HG03095 (cell line): ENCODE data around the gene CDH23.

Experiments
- ATAC-seq: cut with Tn5 transposase; IDR thresholded peaks from one replicate; pipeline ENCODE4 v1.9.1; 2021; ENCODE audit warnings: moderate library complexity; ENCODE audit not compliant: unreplicated experiment

The CDH23 gene

DNA sequence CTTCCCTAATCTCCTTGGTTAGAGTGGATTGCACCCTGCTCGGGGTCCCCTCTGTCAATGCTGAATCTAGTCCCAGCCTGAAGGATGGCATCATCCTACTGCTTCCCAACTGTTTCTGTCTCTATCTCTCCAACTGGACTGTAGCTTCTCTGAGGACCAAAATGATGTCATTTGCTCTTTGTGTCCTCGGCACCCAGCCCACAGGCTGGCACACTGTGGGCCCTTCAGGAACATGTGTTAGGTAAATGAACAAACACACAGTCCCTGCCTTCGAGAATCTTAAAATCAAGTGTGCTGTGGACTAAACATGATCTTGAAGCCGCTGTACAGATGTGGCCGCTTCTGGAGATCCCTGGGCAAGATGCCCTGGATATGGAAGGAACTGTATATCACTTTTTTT lies 5.0 kb upstream of the CDH23 start:
- ATAC-seq: no peak

DNA sequence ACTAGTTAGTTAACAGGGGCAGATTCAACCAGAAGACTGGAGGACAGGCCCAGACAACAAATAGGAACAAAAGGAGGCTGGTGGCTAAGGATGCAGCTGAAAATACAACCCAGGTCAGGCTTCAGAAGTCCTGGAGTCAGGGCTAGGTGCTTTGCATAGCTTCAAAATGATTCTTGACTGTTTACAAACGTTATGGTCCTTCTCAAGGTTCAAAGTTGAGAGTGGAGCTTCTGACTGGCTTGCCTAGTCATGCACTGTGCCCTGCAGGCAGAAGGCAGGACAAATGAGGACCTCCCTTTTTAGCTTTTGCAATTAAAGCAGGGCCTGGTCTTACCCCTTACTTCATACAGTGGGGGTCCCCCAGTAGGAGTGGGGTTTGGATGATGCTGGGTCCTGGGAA lies 4.4 kb upstream of the CDH23 start:
- no peak for ATAC-seq

DNA sequence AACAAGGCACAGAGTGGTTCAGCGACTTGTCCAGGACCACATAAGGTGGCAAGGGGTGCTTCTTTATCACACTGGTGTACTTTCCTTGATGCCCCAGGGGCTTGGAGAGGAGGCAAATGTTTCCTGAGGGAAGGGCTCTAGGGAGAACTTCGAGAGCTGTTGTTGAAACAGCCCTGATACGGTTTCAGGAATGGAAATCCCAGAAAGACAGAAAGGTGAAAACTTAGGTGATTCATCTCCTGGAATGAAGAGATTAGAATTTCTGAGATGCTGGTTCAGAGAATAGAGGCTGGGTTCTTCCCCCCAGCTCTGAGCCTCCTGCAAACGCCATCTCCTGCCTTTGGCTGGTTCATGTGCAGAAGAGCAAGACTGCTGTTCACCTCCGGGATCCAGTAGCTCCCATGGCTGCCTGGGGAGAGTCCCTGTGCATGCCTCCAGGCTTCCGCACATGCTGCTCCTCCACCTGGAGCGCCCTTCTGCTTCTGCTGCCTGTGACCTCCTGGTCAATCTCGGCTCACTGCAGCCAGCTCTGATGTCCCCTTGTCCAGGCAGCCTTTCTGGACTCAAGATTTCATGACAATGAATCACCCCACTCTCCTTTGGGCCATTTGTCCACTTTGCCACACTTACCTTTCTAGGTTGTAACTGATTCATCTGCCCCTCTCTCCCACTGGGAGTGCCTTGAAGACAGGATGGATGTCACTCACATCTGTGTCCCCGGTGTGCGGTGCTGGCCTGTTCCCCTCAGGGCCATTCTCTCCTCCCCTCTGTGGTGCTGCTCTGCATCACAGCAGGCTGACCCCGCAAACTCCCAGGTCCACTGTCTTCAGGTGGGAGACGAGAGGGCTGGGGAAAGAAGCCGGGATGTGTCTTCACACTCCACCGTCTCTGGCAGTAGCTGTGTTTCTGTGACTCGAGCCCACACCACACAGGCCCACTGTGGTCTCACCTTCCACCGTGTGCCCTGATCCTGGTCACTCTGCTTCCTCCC lies 3.6 kb upstream of the CDH23 start:
- ATAC-seq: no peak

DNA sequence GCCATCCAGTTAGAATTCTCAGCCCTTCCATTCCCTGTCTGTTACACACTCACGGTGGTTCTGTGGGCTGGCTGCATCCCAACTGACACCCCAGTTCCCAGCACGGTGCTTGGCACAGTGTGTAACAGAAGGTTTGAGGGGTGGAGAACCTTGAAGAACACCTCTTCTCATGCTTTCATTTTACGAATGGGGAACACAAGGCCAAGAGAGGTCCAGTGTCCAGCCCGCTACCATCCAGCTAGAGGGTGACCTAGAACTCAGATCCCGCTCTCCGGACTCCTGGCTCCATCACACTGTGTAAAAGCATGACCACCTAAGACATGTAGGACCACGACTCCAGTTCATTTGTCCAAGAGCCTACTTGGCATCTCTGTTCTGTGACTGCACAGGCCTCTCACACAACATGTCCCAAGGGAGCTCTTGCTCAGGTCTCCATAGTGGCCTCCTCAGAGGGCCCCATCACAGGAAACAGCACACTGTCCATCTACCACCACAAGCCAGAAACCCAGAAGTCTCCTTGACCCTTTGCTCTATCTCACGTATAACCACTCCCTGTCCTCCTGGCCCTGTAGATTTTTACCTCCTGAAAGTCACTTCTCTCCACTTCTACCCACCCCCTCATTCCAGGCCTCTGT lies 2.8 kb upstream of the CDH23 start:
- no peak for ATAC-seq

DNA sequence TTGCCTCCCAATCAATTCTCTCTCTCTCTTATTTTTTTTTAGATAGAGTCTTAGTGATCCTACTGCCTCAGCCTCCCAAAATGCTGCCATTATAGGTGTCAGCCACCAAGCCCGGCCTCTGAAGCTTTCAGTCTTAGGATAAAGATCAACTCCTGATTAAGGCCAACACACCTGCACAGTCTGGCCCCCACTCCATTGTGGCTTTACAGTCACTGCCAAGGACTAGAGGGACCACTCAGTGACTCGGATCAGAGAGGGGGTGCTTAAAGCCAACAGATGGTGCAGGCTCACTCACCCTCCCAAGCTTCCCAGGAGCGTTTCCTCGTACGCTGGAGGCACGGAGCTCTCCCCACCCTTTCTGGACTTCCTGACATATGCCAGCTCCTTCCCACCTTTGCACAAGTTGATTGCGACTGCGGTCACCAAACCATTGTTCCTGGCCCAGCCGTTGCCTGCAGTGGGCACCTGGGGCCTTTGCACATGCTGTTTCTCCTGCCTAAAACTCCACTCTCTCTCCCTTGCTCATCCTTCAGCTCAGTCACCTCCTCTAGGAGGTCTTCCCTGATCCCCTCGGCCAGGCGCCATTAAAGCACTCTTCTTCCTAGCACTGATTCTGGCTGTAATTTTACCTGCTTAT lies 1.7 kb upstream of the CDH23 start:
- no peak for ATAC-seq

DNA sequence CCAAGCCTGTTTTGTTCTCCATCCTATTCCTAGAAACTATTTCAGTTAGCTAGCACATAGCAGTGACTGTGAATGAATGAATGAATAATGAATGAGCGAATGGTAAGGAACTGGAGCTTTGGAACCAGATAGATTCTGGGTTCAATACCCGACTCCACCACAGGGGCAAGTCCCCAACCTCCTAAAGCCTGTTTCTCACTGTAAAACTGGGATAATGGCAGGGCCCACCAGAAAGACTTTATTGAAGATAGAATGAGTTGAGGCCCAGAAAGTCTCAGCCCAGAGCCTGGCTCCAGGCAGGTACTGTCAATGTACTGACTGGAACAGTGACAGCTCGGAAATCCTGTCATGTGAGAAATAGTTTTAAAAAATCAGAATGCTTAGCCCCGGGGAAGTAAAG lies 1.1 kb upstream of the CDH23 start:
- ATAC-seq: no peak

DNA sequence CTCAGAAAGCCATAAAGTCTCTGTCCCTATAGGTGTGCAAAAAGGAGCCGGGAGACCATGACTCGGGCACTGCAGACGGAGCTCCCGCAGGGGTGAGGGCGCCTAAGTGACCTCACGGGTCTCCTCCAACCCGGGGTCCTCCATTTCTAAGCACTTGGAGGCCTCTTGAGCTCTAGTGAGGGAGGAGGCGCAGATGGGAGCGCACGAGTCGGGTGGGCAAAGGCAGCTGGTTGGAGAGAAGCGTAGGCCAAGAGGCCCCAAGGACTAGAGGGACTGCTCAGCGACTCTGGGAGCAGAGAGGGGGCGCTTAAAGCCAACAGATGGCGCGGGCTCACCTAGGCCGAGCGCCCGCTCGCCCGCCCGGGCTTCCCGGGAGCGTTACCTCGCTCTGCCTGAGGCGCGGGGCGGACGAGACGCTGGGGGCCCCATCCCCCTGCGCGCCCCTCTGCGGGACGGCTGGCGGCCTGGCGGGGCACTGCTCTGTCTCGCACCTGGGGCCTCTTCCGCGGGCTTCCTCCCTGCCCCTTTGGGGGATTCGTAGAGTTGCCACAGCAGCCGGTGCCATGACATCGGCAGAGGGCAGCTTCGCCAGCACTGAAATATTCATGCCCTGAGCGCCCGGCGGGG lies 523 bp upstream of the CDH23 start:
- no peak for ATAC-seq

DNA sequence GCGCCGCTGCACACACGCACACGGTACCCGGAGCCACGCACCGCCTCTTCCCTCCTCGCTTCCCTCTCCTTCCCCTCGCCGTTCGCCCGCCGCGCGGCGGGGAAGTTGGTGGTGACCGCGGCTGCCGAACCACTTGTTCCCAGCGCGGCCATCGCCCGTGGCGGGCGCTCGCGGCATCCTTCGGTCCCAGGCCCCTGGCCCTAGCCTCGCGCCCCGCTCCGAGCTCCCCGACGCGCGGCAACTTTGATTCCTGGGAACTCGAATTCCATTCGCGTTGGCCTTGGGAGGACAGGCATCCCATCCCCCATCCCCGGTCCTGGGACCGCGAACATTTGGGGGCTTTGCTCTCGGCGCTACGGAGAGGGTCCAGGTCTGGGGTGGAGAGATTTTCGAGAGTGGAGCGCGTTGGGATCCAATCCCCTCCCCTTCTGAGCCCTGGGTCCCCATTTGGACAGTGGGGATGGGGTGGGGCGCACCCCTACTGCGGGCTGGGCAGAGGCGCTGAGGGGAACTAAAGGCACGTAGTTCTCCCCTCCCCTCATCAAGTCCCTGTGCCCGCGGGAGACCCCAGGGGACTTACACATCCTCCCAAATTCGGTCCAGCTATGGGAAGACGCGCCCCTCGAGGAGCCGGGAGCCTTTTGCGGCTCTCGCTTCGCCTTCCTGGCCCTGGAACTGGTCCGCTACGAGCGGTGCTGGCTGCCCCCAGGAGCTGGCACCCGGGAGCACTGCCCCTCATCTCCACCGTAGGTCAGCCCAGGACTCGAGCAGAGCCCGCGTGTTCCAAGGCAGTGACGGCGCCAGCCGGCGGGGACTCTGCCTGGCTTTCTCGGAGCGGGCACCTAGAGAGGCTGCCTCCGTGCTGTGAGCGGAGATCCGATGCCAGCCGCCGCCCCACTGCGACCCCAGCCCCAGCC lies 834 bp downstream of the CDH23 start:
- ATAC-seq: no peak

DNA sequence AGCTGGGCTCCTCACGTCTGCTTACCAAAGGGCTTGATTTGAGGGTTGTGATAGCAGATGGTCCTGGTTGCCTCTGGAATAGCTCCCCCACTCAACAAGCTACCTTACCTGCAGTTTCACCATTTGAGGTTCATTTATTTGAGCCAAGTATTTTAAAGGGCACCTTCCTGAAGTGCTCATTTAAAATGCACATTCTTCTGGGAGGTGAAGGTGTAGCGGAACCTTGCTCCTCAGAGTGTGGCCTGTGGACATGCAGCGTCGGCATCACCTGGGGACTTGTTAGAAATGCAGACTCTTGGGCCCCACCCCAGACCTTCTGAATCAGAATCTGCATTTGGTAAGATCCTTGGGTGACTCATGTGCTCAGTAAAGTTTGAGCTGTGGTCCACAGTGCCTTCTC lies 2.3 kb downstream of the CDH23 start:
- no peak for ATAC-seq

DNA sequence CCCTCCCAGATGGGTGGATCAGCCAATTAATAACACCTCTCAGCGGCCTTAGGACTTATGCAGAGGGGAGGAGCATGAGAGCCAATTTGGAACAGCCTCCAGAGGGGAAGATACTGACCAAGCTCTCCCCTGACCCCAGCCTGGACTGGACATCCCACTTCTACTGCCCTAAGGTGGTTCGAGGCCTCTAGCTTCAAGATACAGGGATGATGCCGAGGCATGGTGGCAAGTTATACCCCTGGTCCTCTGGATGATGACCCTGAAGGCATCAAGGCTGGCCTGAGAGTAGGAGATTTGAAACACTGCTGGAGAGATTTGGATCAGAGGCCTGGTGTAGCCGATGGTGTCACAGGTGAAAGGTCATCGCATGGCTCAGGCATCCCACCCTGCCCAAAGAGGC lies 3.2 kb downstream of the CDH23 start:
- ATAC-seq: no peak

DNA sequence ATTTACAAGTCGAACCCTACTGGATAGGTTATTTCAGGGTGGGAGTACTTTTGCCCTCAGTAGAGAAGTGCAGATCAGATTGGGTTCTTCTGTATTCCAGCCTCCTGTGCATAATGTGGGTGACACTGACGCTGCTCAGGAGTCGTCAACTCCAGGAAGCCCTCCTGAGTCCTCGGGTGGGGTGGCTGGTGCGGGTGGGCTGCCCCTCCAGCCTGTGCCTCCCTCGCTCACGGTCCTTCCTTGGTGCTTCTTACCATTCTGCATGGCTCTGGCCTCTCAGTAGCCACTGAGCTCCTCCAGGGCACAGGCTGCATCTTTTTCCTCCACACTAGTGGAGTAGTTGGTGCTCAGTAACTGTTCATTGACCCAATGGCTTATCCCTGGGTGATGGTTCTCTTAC lies 4.3 kb downstream of the CDH23 start:
- no peak for ATAC-seq

DNA sequence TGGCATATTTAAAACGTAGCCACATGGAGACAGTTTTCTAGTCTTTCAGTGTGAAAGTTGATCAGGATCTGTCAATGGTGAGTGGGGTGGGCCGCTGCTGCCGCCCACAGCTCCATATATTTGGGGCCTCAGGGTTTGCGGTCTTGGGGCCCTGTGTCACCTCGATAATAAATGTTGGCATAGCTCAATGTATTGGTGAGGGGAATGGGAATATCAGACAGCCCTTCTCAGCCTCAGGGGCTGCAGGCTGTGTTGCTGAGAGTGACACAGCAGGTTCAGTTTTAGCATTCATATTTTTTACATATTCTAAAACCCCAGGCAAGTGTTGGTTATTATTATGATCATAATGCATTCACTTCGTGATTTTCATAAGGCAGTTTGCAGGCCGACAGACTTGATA lies 5.3 kb downstream of the CDH23 start:
- ATAC-seq: no peak

DNA sequence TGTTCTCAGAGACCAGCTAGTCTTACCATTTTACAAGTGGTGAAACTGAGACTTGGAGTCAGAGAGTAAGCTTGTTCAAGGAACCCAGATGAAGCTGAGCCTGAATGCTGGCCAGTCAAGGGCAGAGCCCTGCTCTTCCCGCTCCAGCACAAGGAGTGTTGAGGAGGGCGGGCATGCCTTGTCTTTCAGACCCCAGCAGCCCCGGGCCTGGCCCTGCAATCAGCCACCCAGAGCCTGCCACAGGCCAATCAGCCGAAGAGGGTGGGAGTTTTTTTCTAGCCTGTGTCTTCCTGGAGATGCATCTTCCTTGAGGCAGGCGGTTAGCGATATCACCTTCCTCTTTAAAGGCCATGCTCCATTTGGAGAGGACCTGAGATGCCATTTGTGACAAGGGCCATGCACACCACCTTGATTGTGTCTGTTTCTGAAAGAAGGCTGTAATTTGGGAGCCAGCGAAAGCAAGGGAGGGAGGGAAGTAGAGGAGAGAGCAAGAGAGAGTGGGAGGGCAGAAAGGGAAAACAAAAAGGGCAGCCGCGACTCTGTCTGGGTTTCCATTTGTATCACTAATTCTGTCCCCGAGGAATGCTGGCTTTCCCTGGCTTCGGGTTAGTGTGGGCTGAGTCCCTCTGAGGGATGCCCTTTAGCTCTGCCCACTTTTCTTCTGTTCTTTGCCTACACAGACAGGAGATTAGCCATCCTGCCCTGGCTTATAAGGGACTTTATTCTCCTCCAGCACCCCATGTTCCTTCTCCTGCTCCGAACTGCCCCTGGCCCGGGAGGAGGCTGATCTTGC lies 8.0 kb downstream of the CDH23 start:
- no peak for ATAC-seq

DNA sequence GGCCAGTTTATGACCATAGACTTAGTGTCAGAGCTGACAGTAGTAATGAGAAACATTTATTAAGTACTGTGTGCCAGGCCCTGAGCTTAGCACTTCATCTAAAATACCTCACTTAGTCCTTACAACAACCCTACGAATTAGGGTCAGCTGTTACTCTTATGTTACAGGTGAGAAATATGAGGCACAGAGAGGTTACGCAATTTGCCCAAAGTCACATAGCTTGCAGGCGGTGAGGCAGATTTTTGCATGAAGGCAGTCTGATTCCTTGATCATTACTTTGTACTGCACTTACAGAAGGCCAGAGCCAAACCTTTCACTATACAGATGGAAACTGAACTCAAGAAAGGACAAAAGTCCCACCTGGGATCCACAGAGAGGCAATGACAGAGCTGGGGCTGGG lies 10.2 kb downstream of the CDH23 start:
- ATAC-seq: no peak

DNA sequence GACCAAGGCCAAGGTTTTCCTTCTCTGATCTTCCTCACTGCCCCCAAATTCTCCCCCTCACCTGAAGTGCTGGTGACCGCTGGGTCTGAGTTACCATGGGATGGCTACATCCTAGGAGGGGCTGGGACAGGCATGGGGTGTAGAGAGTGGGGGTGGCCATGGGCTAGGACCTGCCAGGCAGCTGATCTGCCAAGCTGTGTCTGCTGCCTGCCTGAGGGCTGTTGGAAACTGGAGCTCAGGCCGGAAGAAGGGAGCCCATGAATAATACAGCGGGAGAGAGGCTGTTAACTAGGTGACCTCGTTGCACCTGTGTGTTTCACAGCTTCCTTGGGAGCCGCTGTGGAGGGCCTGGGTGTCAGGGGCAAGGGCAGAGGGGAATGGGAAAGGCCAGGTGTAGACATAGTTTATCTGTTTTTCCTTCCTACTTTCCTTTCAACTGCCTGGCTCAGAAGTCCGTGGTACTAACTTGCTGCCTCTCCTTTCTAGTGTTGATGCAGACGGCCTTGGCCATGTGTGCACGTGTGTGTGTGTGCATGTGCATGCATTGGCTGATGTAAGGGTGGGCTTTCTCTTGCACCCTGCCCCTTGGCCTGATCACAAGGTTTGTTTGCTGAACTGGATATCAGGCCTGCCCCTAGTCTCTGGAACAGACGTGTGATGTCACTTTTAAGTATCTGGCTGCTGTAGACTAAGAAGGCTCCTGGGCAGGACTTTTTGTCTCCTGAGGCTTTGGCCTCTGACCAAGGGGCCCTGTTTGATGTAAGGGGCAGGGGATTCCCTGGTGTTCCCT lies 11.9 kb downstream of the CDH23 start:
- no peak for ATAC-seq

DNA sequence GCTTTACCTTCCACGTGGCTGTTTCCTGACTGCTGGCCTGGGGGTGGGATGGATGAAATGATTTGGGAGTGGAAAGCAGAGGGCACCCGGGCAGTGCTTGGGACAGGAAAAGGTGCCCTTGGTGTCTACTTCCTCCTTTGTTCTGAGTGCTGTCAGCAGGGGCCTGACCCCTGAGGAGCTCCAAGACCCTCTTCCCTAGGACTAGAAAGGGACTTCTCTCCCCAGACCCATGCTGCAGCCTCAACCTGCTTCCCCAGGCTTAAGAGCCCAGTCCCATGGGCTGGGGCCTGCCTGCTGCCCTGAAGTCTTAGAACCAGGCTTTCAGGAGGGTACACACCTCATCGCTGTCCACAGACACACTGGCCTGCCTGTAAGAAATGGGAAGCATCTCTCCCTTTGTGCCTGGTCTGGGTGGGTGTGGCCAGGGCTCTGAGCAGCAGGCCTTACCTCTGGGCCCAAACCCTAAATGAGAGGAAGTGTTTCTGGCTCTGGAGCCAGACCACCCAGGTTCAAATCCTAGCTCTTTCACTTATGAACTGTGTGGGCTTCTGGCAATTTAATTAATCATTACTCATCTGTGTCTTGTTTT lies 12.9 kb downstream of the CDH23 start:
- ATAC-seq: no peak

DNA sequence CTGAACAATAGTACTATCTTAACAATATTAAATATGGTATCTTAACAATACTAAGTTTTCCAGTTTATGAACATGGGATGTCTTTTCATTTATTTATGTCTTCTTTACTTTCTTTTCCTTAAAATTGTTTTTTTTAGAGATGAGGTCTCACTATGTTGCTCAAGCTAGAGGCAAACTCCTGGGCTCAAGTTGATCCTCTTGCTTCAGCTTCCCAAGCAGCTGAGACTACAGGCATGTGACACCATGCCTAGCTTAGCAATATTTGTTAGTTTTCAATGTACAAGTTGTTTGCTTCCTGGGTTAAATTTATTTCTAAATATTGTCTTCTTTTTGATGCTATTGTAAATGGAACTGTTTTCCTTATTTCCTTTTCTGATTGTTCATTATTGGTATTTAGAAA lies 16.9 kb downstream of the CDH23 start:
- no peak for ATAC-seq

DNA sequence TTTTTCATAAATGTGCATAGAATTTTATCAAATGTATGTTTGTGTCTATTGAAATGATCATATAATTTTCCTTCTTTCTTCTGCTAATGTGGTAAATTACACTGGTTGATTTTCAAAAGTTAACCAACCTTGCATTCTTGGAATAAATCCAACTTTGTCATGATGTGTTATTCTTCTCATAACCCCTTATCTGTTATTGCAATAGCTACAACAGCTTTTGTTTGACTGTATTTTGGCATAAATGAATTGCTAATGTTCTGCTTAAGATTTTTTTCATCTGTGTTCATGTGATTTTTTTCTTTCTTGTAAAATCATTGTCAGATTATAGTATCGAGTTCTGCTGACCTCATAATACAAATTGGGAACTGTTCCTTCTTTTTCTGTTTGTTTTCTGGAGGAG lies 17.6 kb downstream of the CDH23 start:
- ATAC-seq: no peak
